Naive thymus-derived CD4-positive, alpha-beta T cell (primary cell): ENCODE measurements around the gene PHACTR1. TPM values are rescaled to one million over a fixed set of nuclear protein-coding genes. Genes with fewer than 3 reads are reported as not detected.

Source experiments
- ATAC-seq: fragments of 150-1000 bp; cut with Tn5 transposase; 2 replicates; pipeline ENCODE4 v1.10.0; 2021; ENCODE audit warnings: mild to moderate bottlenecking, moderate library complexity
- CTCF ChIA-PET: fragments of 350-600 bp; sonication (Branson Sonifier 250); formaldehyde crosslinking; loops from one replicate; lab custom pipeline; 2021; ENCODE audit warnings: antibody characterized with exemption; lab: Charles Lee
- POLR2A ChIA-PET: fragments of 350-600 bp; sonication (Branson Sonifier 250); formaldehyde crosslinking; loops from one replicate; lab custom pipeline; 2021; ENCODE audit warnings: antibody characterized with exemption, inconsistent platforms; lab: Charles Lee
- DNase-seq, 9 donors: peaks; one replicate each; pipeline versions ENCODE4 v3.0.0 to v3.0.0-alpha.2; 2020 to 2022; ENCODE audit warnings: mixed read lengths in 1 of 9
- H3K27ac ChIP-seq: one replicate; pipeline ENCODE4 v1.7.0; 2013; ENCODE audit warnings: mild to moderate bottlenecking, low read depth, low read length, moderate library complexity
- H3K27me3 ChIP-seq, 2 donors: one replicate each; pipeline ENCODE4 v1.7.0; 2013; ENCODE audit warnings: low read length in 2 of 2, mild to moderate bottlenecking in 2 of 2, moderate library complexity in 2 of 2; ENCODE audit not compliant: control insufficient read depth in 2 of 2, insufficient read depth in 2 of 2
- H3K36me3 ChIP-seq, 3 experiments: 1 replicate in 2 of 3; 2 replicates in 1 of 3; pipeline ENCODE4 v1.7.0; 2013; ENCODE audit warnings: low read length in 3 of 3, mild to moderate bottlenecking in 3 of 3, moderate library complexity in 1 of 3; ENCODE audit not compliant: insufficient read depth in 3 of 3, control insufficient read depth in 2 of 3
- H3K4me1 ChIP-seq, 2 donors: one replicate each; pipeline ENCODE4 v1.7.0; 2013; ENCODE audit warnings: low read length in 2 of 2, mild to moderate bottlenecking in 2 of 2, moderate library complexity in 1 of 2; ENCODE audit not compliant: control insufficient read depth in 2 of 2, insufficient read depth in 2 of 2
- H3K4me3 ChIP-seq: 2 replicates; pipeline ENCODE4 v1.7.0; 2013; ENCODE audit warnings: mild to moderate bottlenecking, low read length
- H3K9me3 ChIP-seq, 3 experiments: 1 replicate in 2 of 3; 2 replicates in 1 of 3; pipeline ENCODE4 v1.7.0; 2013; ENCODE audit warnings: low read length in 3 of 3; ENCODE audit not compliant: control insufficient read depth in 2 of 3
- H3K27ac Mint-ChIP-seq, 9 donors: one replicate each; pipeline ENCODE4 v1.8.0; 2020 to 2022; ENCODE audit warnings: mixed read lengths in 9 of 9, mild to moderate bottlenecking in 8 of 9, moderate library complexity in 5 of 9, inconsistent platforms in 2 of 9
- H3K27me3 Mint-ChIP-seq, 5 donors: one replicate each; pipeline ENCODE4 v1.8.0; 2021 to 2022; ENCODE audit warnings: mixed read lengths in 5 of 5, mild to moderate bottlenecking in 1 of 5
- H3K36me3 Mint-ChIP-seq, 5 donors: one replicate each; pipeline ENCODE4 v1.8.0; 2020 to 2022; ENCODE audit warnings: mixed read lengths in 5 of 5, mild to moderate bottlenecking in 3 of 5, inconsistent platforms in 1 of 5
- H3K4me1 Mint-ChIP-seq, 7 donors: one replicate each; pipeline ENCODE4 v1.8.0; 2020 to 2022; ENCODE audit warnings: mixed read lengths in 7 of 7, mild to moderate bottlenecking in 3 of 7, inconsistent platforms in 1 of 7
- H3K4me3 Mint-ChIP-seq, 10 donors: one replicate each; pipeline ENCODE4 v1.8.0; 2020 to 2022; ENCODE audit warnings: mild to moderate bottlenecking in 10 of 10, mixed read lengths in 10 of 10, moderate library complexity in 6 of 10, inconsistent platforms in 2 of 10
- H3K9me3 Mint-ChIP-seq, 11 donors: one replicate each; pipeline ENCODE4 v1.8.0; 2020 to 2022; ENCODE audit warnings: mixed read lengths in 11 of 11, mild to moderate bottlenecking in 4 of 11, inconsistent platforms in 1 of 11, moderate library complexity in 1 of 11
- intact Hi-C, 2 donors: fragments of 100-400 bp; cut with micrococcal nuclease; formaldehyde crosslinking; loops; one replicate each; pipeline ENCODE4 v1.15.1; 2023
- polyA plus RNA-seq, 2 donors: library from polyadenylated mRNA; unstranded; fragments of 300-500 nt; fragmentation: Illumina TruSeq; gene quantifications; one replicate each; pipeline ENCODE4 v1.2.3, GENCODE V29; 2021
- total RNA-seq, 6 experiments: library from RNA in 5 of 6; stranded (reverse) in 5 of 6; gene quantifications; 1 replicate in 5 of 6; 2 replicates in 1 of 6; pipeline ENCODE4 v1.2.3 and lab custom pipeline; 2021 to 2026

Gene PHACTR1
- total and polyA plus RNA-seq, 7 experiments from 2014 or later: 0.18 to 43.1 (median 0.62) TPM

DNA sequence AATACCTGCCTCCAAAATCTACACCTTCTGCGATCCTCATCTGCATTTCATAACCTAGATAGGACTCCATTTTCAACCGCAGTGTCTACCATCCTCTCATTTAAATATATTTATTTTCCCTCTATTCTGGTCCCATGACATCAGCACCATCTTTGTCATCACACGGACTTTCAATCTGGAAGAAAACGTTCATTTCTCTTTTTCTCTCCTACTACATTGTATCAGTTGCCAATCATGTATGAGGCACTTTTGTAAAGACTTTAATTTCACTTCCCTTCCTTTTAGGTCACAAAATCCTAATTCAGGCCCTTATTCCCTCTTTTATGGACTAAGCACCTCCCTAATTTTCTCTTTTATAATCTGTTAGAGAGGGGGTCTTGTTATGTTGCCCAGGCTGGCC is 89.6 kb downstream of the PHACTR1 start:
- CTCF ChIA-PET: no interaction called here
- no peak overlapping the region for H3K4me3 Mint-ChIP-seq
- no peak for ATAC-seq

DNA sequence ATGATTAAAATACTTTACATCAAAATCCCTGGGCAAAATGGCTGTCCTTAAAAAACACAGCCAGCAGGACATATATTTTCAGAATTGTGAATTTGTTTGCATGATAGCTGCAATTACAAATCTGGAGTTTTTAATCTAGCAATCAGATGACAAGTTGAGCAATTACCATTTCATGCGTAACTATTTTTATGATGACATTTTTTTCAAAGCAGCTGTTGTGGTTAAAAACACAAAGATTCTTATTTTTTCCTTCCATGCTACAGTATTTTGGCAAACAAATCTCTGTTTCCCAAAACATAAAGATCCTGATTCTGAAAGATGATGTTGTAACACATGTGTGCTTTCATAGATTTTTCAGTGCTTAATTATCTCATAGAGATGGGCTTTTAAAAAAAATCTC is 90.2 kb downstream of the PHACTR1 start:
- Mint-ChIP-seq H3K27me3 (peaks cover 2 to 36% (median 13%) of the 10 kb centered on the region in 5 donors), H3K4me3 (no peak overlapping the region), H3K9me3 (peaks cover 0 to 3% (median 0%) of the 10 kb centered on the region in 11 donors), H3K4me1 (peaks cover 0 to 2% (median 0%) of the 10 kb centered on the region in 7 donors), H3K36me3 (no peaks in the 10 kb centered on the region), H3K27ac (no peak overlapping the region)
- no peak overlapping the region for H3K27ac ChIP-seq
- ATAC-seq (no peak), DNase-seq (no peak)
- CTCF ChIA-PET: no interaction called here
- intact Hi-C loops: no loop called here
- H3K4me3 ChIP-seq: no peak overlapping the region
- POLR2A ChIA-PET: no interaction called here
- H3K27me3 ChIP-seq: no peaks in the 10 kb centered on the region
- no peaks in the 10 kb centered on the region for H3K9me3 ChIP-seq
- H3K4me1 ChIP-seq: no peaks in the 10 kb centered on the region
- H3K36me3 ChIP-seq: no peaks in the 10 kb centered on the region

More for the DNA sequence above, 89.6 kb downstream of the PHACTR1 start:
- no peaks in the 10 kb centered on the region for H3K27me3 ChIP-seq
- intact Hi-C loops: no loop called here
- H3K27ac Mint-ChIP-seq: no peak overlapping the region
- DNase-seq: no peak
- POLR2A ChIA-PET: no interaction called here
- H3K4me3 ChIP-seq: no peak overlapping the region
- peaks cover 0 to 2% (median 0%) of the 10 kb centered on the region in 7 donors for H3K4me1 Mint-ChIP-seq
- peaks cover 0 to 3% (median 0%) of the 10 kb centered on the region in 11 donors for H3K9me3 Mint-ChIP-seq
- H3K27me3 Mint-ChIP-seq: peaks cover 2 to 36% (median 17%) of the 10 kb centered on the region in 5 donors
- H3K36me3 ChIP-seq: no peaks in the 10 kb centered on the region
- no peaks in the 10 kb centered on the region for H3K9me3 ChIP-seq
- H3K4me1 ChIP-seq: no peaks in the 10 kb centered on the region
- no peaks in the 10 kb centered on the region for H3K36me3 Mint-ChIP-seq
- H3K27ac ChIP-seq: no peak overlapping the region

DNA sequence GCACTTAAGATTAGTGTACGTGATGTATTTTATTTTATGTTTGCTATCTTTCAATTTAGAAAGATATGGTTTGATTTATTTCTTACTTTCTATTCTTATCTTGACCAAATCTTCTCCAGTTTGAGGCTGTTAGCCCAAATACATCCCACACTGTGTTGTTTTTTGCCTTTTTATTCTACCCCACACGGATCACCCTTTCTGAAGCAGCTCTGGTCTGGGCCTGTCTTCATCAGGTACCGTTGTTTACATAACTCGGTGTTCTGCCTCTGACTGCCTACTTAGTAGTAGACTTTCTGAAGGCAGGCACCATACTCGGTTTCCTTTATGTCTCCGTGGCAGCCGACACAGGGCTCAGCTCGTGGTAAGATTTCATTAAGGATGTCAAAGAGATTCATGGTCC is 95.0 kb downstream of the PHACTR1 start:
- H3K27me3 Mint-ChIP-seq: peaks cover 0 to 12% (median 6%) of the 10 kb centered on the region in 5 donors
- CTCF ChIA-PET: no interaction called here
- intact Hi-C loops: no loop called here
- no peaks in the 10 kb centered on the region for H3K4me1 Mint-ChIP-seq
- H3K27me3 ChIP-seq: no peaks in the 10 kb centered on the region
- H3K4me3 ChIP-seq: no peak overlapping the region
- H3K36me3 Mint-ChIP-seq: no peaks in the 10 kb centered on the region
- no peak overlapping the region for H3K27ac ChIP-seq
- DNase-seq (no peak), ATAC-seq (no peak)
- no peaks in the 10 kb centered on the region for H3K4me1 ChIP-seq
- H3K4me3 Mint-ChIP-seq: no peak overlapping the region
- H3K27ac Mint-ChIP-seq: no peak overlapping the region
- POLR2A ChIA-PET: no interaction called here
- peaks cover 0 to 1% (median 0%) of the 10 kb centered on the region in 11 donors for H3K9me3 Mint-ChIP-seq
- no peaks in the 10 kb centered on the region for H3K36me3 ChIP-seq
- no peaks in the 10 kb centered on the region for H3K9me3 ChIP-seq

DNA sequence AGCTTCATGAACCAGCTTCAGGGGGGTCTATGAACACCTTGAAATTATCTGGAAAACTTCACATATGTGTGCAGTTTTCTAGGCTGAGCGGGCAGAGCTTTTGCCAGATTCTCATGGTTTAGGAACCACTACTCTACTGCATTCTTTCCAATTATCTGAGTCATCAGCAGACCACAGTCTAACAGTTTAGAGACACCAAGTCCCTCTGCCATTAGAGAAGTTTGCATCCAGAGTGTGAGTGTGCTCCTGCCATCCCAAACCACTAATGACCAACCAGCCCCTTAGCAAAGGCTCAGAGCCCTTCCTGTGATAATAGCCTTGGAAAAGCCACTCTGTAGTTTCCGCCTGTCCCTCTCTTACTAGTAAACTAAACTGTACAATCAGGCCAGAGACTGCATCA is 96.8 kb downstream of the PHACTR1 start:
- ATAC-seq (no peak), DNase-seq (no peak)
- Histone ChIP-seq H3K9me3 (no peaks in the 10 kb centered on the region), H3K36me3 (no peaks in the 10 kb centered on the region), H3K4me3 (no peak overlapping the region), H3K27ac (no peak overlapping the region), H3K4me1 (no peaks in the 10 kb centered on the region), H3K27me3 (no peaks in the 10 kb centered on the region)
- Mint-ChIP-seq H3K4me3 (no peak overlapping the region), H3K27me3 (peaks cover 0 to 22% (median 5%) of the 10 kb centered on the region in 5 donors), H3K4me1 (no peaks in the 10 kb centered on the region), H3K36me3 (no peaks in the 10 kb centered on the region), H3K9me3 (peaks cover 0 to 1% (median 0%) of the 10 kb centered on the region in 11 donors), H3K27ac (no peak overlapping the region)
- ChIA-PET POLR2A (no interaction called here), CTCF (no interaction called here)
- intact Hi-C loops: no loop called here

DNA sequence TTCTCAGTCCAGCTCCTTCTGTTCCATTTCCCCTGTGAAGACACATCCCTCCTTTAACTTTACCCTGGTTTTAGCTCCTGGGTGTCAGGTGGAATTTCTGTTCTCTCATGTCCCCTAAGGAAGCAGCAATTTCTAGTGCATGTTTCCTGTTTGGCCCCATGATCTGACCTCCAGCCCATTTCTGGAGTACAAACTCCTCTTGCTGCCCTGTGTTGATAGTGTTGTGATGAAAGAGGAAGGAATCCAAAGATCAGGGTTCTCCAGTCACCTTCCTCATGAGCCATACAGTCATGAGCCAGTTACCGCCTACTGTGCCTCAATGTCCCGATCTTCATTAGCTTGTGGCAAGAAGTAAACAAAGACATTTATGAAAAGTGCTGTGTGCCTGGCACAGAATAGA is 97.4 kb downstream of the PHACTR1 start:
- H3K4me3 Mint-ChIP-seq: no peak overlapping the region
- CTCF ChIA-PET: no interaction called here
- H3K27ac Mint-ChIP-seq: no peak overlapping the region
- no peaks in the 10 kb centered on the region for H3K4me1 Mint-ChIP-seq
- peaks cover 0 to 22% (median 8%) of the 10 kb centered on the region in 5 donors for H3K27me3 Mint-ChIP-seq
- Histone ChIP-seq H3K4me3 (no peak overlapping the region), H3K4me1 (no peaks in the 10 kb centered on the region), H3K27ac (no peak overlapping the region), H3K36me3 (no peaks in the 10 kb centered on the region), H3K9me3 (no peaks in the 10 kb centered on the region), H3K27me3 (no peaks in the 10 kb centered on the region)
- DNase-seq: no peak
- peaks cover 0 to 1% (median 0%) of the 10 kb centered on the region in 11 donors for H3K9me3 Mint-ChIP-seq
- POLR2A ChIA-PET: no interaction called here
- no peaks in the 10 kb centered on the region for H3K36me3 Mint-ChIP-seq
- no peak for ATAC-seq
- intact Hi-C loops: no loop called here

DNA sequence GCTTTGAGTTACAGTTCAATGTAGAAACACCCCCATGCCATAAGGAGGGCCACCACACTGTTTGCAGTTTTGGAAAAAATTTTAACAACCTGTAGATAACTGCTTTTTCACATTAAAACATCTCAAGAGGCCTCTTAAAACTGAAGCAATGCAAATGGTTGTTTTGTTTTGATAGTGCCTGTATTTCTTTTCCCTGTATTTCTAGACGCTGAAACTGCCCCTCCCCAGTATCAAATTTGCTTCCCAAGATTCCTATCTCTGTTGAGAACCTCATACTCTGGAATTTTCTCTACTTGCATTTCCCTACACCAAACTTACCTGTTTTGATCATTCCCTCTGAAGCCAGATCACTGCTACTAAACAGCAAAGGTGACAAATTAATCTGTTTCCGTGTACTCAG is 98.5 kb downstream of the PHACTR1 start:
- Histone ChIP-seq H3K4me3 (no peak overlapping the region), H3K27ac (no peak overlapping the region), H3K27me3 (no peaks in the 10 kb centered on the region), H3K36me3 (no peaks in the 10 kb centered on the region), H3K9me3 (no peaks in the 10 kb centered on the region), H3K4me1 (no peaks in the 10 kb centered on the region)
- ATAC-seq: no peak
- no peak overlapping the region for H3K27ac Mint-ChIP-seq
- no peak for DNase-seq
- intact Hi-C loops: no loop called here
- H3K4me3 Mint-ChIP-seq: no peak overlapping the region
- H3K9me3 Mint-ChIP-seq: peaks cover 0 to 1% (median 0%) of the 10 kb centered on the region in 11 donors
- peaks cover 0 to 22% (median 8%) of the 10 kb centered on the region in 5 donors for H3K27me3 Mint-ChIP-seq
- POLR2A ChIA-PET: no interaction called here
- CTCF ChIA-PET: no interaction called here
- no peaks in the 10 kb centered on the region for H3K36me3 Mint-ChIP-seq
- H3K4me1 Mint-ChIP-seq: no peaks in the 10 kb centered on the region

DNA sequence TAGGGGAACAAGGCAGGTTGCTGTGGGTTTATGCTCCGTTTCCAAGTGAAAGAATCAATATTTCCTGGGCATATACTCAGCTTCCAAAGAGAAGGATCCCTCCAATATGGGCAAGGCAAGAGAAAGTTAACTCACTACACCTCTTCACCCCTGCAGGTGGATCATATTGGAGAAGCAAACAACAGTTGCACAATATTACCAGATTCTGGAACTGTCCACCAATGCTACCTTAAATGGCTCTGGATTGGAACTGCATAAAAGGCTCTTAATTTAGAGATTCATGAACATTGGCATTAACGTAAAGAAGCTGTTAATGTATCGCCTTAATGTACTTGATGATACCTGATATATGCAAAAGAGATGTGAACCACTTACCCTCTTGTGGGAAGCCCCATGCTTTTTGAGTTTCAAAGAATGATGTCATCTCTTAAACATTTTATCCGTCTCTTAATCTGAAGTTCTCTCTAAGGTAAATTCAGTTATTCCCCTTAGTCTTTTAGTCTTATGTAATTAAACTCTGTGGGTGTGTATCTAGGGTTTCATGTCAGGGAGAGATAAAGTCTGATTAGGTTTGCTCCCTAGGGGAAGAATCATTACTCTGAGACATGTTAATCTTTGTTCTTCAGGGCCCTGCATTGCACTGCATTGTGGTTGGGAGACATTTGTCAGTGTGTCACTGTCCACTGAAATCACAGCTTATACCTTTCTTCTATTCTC is 99.5 kb downstream of the PHACTR1 start:
- Histone ChIP-seq H3K36me3 (no peaks in the 10 kb centered on the region), H3K9me3 (no peaks in the 10 kb centered on the region), H3K27ac (no peak overlapping the region), H3K4me3 (no peak overlapping the region), H3K27me3 (no peaks in the 10 kb centered on the region), H3K4me1 (no peaks in the 10 kb centered on the region)
- ChIA-PET CTCF (no interaction called here), POLR2A (no interaction called here)
- H3K4me3 Mint-ChIP-seq: no peak overlapping the region
- H3K27me3 Mint-ChIP-seq: peaks cover 3 to 23% (median 16%) of the 10 kb centered on the region in 5 donors
- DNase-seq (no peak), ATAC-seq (no peak)
- no peaks in the 10 kb centered on the region for H3K4me1 Mint-ChIP-seq
- H3K27ac Mint-ChIP-seq: no peak overlapping the region
- no peaks in the 10 kb centered on the region for H3K36me3 Mint-ChIP-seq
- intact Hi-C loops: no loop called here
- peaks cover 0 to 1% (median 0%) of the 10 kb centered on the region in 11 donors for H3K9me3 Mint-ChIP-seq
